Neural cell (in vitro differentiated cells): Measurements from ENCODE around the gene RND2. TPM values are rescaled to one million over a fixed set of nuclear protein-coding genes. Genes with fewer than 3 reads are reported as not detected.
A peak's percentile ranks its signal among the peaks of the same experiment; 100 is the strongest.

Experiments used
- H2AFZ ChIP-seq: fragments of 200-600, 300-800 bp; sonication (generic), shearing (Covaris generic); 2 replicates; pipeline ENCODE4 v1.6.0; 2014; ENCODE audit warnings: low read depth, mild to moderate bottlenecking, antibody characterized with exemption, low read length, moderate library complexity
- H3F3A ChIP-seq: fragments of 200-600 bp; shearing (Covaris generic); 2 replicates; pipeline ENCODE4 v1.6.1; 2016; ENCODE audit warnings: mild to moderate bottlenecking, moderate library complexity, mixed read lengths, antibody characterized with exemption, low read length; ENCODE audit not compliant: insufficient read depth, poor library complexity, severe bottlenecking
- H3K27ac ChIP-seq: fragments of 200-600, 300-800 bp; sonication (generic), shearing (Covaris generic); 2 replicates; pipeline ENCODE4 v1.5.1; 2014; ENCODE audit warnings: mild to moderate bottlenecking, low read length, moderate library complexity
- H3K27me3 ChIP-seq: fragments of 300-800, 200-600 bp; sonication (generic), shearing (Covaris generic); 2 replicates; pipeline ENCODE4 v1.6.0; 2014; ENCODE audit warnings: mild to moderate bottlenecking, low read depth, low read length, moderate library complexity; ENCODE audit not compliant: insufficient read depth
- H3K36me3 ChIP-seq: fragments of 300-800, 200-600 bp; sonication (generic), shearing (Covaris generic); 2 replicates; pipeline ENCODE4 v1.5.1; 2014; ENCODE audit warnings: mild to moderate bottlenecking, antibody characterized with exemption, low read length, moderate library complexity; ENCODE audit not compliant: insufficient read depth
- H3K4me2 ChIP-seq: fragments of 300-800, 200-600 bp; sonication (generic), shearing (Covaris generic); 2 replicates; pipeline ENCODE4 v1.6.0; 2014; ENCODE audit warnings: mild to moderate bottlenecking, low read length
- H3K4me3 ChIP-seq: fragments of 300-800, 200-600 bp; sonication (generic), shearing (Covaris generic); 2 replicates; pipeline ENCODE4 v1.5.1; 2014; ENCODE audit warnings: mild to moderate bottlenecking, low read length, moderate library complexity
- H3K79me2 ChIP-seq: fragments of 200-600 bp; shearing (Covaris generic); replicated peaks from 2 replicates; pipeline ENCODE4 v1.6.0; 2014; ENCODE audit warnings: mild to moderate bottlenecking, low read length, moderate library complexity; ENCODE audit not compliant: insufficient read depth
- H3K9ac ChIP-seq: fragments of 300-800, 200-600 bp; sonication (generic), shearing (Covaris generic); 2 replicates; pipeline ENCODE4 v1.6.1; 2016; ENCODE audit warnings: mild to moderate bottlenecking, low read length, mixed read lengths
- H3K9me2 ChIP-seq: fragments of 200-600 bp; shearing (Covaris generic); 2 replicates; pipeline ENCODE4 v1.6.1; 2016; ENCODE audit warnings: mild to moderate bottlenecking, low read length, mixed read lengths; ENCODE audit not compliant: insufficient read depth
- H3K9me3 ChIP-seq: fragments of 200-600, 300-800 bp; sonication (generic), shearing (Covaris generic); 2 replicates; pipeline ENCODE4 v1.6.1; 2016; ENCODE audit warnings: mild to moderate bottlenecking, mixed run types, low read length, moderate library complexity, mixed read lengths
- H4K20me1 ChIP-seq: fragments of 200-600 bp; shearing (Covaris generic); 2 replicates; pipeline ENCODE4 v1.6.1; 2016; ENCODE audit warnings: mild to moderate bottlenecking, mixed run types; ENCODE audit not compliant: insufficient read depth
- CTCF ChIP-seq: fragments of 450-650 bp; IDR thresholded peaks from 2 replicates; pipeline ENCODE4 v1.5.1; 2014; ENCODE audit warnings: antibody characterized with exemption, mild to moderate bottlenecking, moderate library complexity; ENCODE audit not compliant: poor library complexity, severe bottlenecking
- EP300 ChIP-seq: fragments of 450-650 bp; conservative IDR thresholded peaks from 2 replicates; pipeline ENCODE4 v1.6.1; 2014; ENCODE audit warnings: antibody characterized with exemption, mild to moderate bottlenecking, moderate library complexity; ENCODE audit not compliant: poor library complexity, severe bottlenecking
- POLR2AphosphoS5 ChIP-seq: IDR thresholded peaks from 2 replicates; pipeline ENCODE4 v1.6.1; 2012
- RAD21 ChIP-seq: fragments of 450-650 bp; conservative IDR thresholded peaks from 2 replicates; pipeline ENCODE4 v1.6.1; 2014; ENCODE audit warnings: antibody characterized with exemption, mild to moderate bottlenecking, moderate library complexity
- SMC3 ChIP-seq: fragments of 450-650 bp; conservative IDR thresholded peaks from 2 replicates; pipeline ENCODE4 v1.6.1; 2014; ENCODE audit warnings: antibody characterized with exemption, mild to moderate bottlenecking, moderate library complexity; ENCODE audit not compliant: poor library complexity
- TAF1 ChIP-seq: IDR thresholded peaks from 2 replicates; pipeline ENCODE4 v1.6.1; 2012; ENCODE audit warnings: low read depth
- polyA plus RNA-seq: library from polyadenylated mRNA; depleted of rRNA; stranded (reverse); fragments of >200 nt; gene quantifications from 2 replicates; pipeline ENCODE4 v1.2.3, GENCODE V29; 2014

The RND2 gene
- polyA plus RNA-seq, 1 donor from 2014 or later = 43.8 TPM

- Histone ChIP-seq H3K4me2 (no peak overlapping the region), H3K79me2 (peaks cover 10% of the 10 kb centered on the region), H3F3A (peaks cover 2% of the 10 kb centered on the region), H3K27me3 (no peaks in the 10 kb centered on the region), H3K9me3 (no peaks in the 10 kb centered on the region), H3K27ac (no peak overlapping the region), H2AFZ (no peak overlapping the region), H3K9ac (no peak overlapping the region), H3K36me3 (no peaks in the 10 kb centered on the region), H3K9me2 (no peaks in the 10 kb centered on the region), H3K4me3 (no peak overlapping the region), H4K20me1 (no peaks in the 10 kb centered on the region)
- TF ChIP-seq TAF1 (no peak), POLR2AphosphoS5 (peak; percentile 26)
Measured at GRCh38 chr17:43011728-43012472, 13.1 kb upstream of the RND2 start.

- Histone ChIP-seq H3K27me3 (no peaks in the 10 kb centered on the region), H2AFZ (no peak overlapping the region), H3K36me3 (no peaks in the 10 kb centered on the region), H3K4me3 (no peak overlapping the region), H3K9me3 (no peaks in the 10 kb centered on the region), H3K9ac (no peak overlapping the region), H3K79me2 (peaks cover 19% of the 10 kb centered on the region), H3F3A (peaks cover 2% of the 10 kb centered on the region), H3K27ac (no peak overlapping the region), H3K9me2 (no peaks in the 10 kb centered on the region), H3K4me2 (no peak overlapping the region), H4K20me1 (no peaks in the 10 kb centered on the region)
- TF ChIP-seq EP300 (no peak), POLR2AphosphoS5 (peak; percentile 2)
Measured at GRCh38 chr17:43013296-43013695, 11.7 kb upstream of the RND2 start.

DNA sequence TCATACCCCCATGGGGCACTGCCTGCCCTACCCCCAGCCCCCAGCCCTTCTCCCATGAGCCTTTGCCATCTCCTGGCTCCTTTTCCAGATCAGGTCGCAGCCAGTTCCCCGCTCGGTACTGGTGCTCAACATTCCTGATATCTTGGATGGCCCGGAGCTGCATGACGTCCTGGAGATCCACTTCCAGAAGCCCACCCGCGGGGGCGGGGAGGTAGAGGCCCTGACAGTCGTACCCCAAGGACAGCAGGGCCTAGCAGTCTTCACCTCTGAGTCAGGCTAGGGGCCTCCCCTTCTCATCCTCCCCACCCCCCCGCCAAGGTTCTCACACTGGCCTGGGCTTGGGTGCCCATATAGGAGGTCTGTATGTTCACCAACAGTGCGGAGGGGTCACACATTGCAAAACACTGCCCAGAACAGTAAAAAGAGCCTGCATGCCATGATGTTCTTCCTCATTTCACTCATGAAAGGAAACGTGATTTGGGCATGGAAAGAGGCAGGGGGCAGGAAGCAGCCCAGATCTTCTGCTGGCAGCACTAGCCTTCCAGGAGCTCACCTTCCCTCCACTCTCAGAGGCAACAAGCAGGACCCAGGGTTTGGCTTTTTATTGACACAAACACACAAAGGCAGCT is 10.9 kb upstream of the RND2 start:
- Histone ChIP-seq H3K27ac (no peak overlapping the region), H2AFZ (no peak overlapping the region), H3K79me2 (peaks cover 27% of the 10 kb centered on the region), H3F3A (peaks cover 2% of the 10 kb centered on the region), H3K9ac (no peak overlapping the region), H3K27me3 (no peaks in the 10 kb centered on the region), H3K9me3 (no peaks in the 10 kb centered on the region), H3K4me3 (no peak overlapping the region), H3K36me3 (no peaks in the 10 kb centered on the region), H3K4me2 (no peak overlapping the region), H4K20me1 (no peaks in the 10 kb centered on the region), H3K9me2 (no peaks in the 10 kb centered on the region)
- no peak for TF ChIP-seq TAF1
- no peak for TF ChIP-seq CTCF
- TF ChIP-seq POLR2AphosphoS5 = no peak

- Histone ChIP-seq H3K79me2 (peaks cover 35% of the 10 kb centered on the region), H2AFZ (no peak overlapping the region), H3K27ac (no peak overlapping the region), H3K9me3 (no peaks in the 10 kb centered on the region), H3K9me2 (no peaks in the 10 kb centered on the region), H3K4me3 (no peak overlapping the region), H3K36me3 (no peaks in the 10 kb centered on the region), H4K20me1 (peaks cover under 1% of the 10 kb centered on the region), H3K9ac (no peak overlapping the region), H3F3A (peaks cover 5% of the 10 kb centered on the region), H3K27me3 (no peaks in the 10 kb centered on the region), H3K4me2 (no peak overlapping the region)
- TF ChIP-seq RAD21 (no peak), CTCF (no peak), SMC3 (no peak), POLR2AphosphoS5 (no peak), TAF1 (no peak)
Measured at GRCh38 chr17:43014649-43015542, 10.1 kb upstream of the RND2 start.
